Putamen (tissue), 1 donor: ENCODE data around the gene LAMB4.

Experiments
- DNase-seq: peaks from one replicate; pipeline ENCODE4 v3.0.0-alpha.2; 2016; ENCODE audit warnings: low spot score

Gene LAMB4

DNA sequence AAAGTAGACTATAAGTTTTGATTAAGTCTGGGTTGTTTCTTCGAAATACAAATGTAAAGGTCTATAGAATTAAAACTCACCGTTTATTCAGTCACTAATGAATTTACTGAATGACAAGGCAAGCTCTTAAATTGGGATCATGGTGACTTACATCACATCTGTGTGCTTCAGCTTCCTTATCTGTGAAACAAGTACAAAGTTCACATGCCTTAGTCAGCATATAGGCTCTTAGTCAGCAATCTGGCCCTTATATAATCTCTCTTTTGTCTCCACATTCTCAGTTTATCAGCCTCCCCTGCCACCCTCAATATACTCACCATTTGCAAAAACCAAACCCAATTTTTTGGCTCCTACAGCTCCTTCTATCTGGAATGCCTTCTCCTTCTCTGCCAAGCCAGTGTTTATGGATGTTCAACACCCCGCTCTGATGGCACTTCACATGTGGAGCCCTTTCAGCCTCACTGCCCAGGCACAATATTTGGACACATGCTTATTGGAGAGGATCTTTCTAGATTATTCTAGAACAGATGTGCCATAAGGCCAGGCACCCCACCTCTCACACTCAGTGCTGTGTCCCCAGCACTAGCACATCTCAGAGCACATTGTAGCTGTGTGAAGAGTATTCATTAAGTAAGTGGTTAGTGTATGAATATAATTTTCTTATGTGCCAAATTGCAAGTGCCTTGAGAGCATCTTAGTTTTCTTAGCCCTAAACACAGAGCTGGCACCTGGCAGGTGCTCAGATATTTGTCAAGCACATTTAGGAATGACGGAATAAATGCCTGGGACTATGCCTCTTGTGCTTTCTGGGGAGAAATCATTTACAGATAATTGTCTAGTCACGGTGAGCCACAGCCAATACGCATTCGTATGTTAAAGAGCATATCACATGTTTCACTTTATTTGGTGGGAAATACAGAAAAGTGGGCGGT, 117.4 kb downstream of the LAMB4 start:
- no peak for DNase-seq

DNA sequence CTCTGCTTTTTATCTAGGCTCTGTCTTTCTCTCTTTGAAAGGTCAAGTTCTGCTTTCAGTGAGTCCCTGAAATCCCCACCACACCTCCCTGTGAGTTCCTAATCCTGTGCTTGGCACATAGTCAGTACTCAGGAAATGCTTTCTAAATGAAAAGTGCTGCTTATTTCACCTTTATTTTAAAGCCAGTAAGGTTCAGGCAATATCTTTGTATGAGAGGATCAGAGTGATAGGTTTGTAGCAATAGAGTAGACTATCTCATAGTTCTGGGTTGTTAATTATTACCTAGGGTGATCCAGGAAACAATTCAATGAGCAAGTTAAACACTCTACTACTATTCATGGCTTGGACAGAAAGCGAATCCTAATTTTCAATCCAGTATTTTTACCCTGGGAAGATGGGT, 119.8 kb downstream of the LAMB4 start:
- DNase-seq = no peak

DNA sequence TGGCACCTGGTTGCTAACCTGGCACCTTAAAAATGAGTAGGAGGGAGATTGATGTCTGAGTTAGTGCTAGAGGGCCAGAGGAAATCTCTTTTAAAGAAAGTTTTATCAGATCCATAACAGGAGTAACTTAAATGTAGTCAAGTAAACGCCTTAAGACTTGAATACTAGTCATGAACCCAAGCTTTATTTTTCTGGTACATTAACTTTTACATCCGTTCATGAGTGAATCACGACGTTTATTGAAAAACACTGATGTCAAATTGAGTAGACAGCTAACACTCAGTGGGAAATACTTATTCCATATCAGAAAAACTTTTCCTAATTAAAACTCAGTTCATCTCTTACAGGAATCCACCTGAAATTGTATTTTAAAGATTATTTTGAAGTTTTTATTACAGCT, 120.3 kb downstream of the LAMB4 start:
- DNase-seq = no peak

- no peak for DNase-seq
Observed at GRCh38 chr7:108008827-108009226, 121.3 kb downstream of the LAMB4 start.

DNA sequence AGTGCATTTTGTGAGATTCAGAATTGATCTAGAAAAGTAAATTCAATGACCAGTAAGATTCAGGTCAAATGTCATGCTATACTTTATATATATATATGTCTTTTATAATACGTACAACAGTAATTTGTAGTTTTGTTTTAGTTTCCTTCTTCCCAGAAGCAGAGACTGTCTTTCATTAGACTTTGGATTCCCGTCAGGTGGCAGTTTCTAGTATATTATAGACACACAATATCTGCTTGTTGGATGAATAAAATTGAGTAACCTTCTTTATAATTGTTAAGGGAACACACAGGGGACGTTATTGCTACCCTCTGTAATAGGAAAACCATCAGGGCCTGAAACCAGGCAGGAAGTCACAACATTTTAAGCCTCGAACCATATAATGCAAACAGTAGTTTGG, 121.9 kb downstream of the LAMB4 start:
- DNase-seq = no peak

- DNase-seq = no peak
Observed at GRCh38 chr7:108007762-108008161, 122.4 kb downstream of the LAMB4 start.

- no peak for DNase-seq
Observed at GRCh38 chr7:108007261-108007660, 122.9 kb downstream of the LAMB4 start.

GRCh38 chr7:108004220-108005142, 125.7 kb downstream of the LAMB4 start:
- no peak for DNase-seq

DNA sequence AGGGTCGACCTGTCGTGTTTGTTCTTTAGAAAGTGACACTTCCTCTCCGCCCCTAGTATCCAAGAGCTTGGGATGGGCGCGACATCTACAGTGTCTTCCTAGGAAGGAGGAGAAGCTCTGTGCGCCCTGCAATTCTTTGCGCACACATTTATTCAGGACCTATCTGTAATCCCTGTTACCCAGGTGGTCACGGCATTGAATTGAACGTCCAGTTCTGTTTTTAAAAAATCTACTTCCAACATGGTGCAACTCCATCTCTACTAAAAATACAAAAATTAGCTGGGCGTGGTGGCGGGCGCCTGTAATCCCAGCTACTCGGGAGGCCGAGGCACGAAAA, 126.6 kb downstream of the LAMB4 start:
- no peak for DNase-seq

GRCh38 chr7:108002726-108003598, 127.2 kb downstream of the LAMB4 start, which contains the start of gene LAMB1:
TSS of gene LAMB1 (minus strand) at chr7:108003161. CDS start at chr7:108002885, 276 bp downstream.
- DNase-seq = no peak

DNA sequence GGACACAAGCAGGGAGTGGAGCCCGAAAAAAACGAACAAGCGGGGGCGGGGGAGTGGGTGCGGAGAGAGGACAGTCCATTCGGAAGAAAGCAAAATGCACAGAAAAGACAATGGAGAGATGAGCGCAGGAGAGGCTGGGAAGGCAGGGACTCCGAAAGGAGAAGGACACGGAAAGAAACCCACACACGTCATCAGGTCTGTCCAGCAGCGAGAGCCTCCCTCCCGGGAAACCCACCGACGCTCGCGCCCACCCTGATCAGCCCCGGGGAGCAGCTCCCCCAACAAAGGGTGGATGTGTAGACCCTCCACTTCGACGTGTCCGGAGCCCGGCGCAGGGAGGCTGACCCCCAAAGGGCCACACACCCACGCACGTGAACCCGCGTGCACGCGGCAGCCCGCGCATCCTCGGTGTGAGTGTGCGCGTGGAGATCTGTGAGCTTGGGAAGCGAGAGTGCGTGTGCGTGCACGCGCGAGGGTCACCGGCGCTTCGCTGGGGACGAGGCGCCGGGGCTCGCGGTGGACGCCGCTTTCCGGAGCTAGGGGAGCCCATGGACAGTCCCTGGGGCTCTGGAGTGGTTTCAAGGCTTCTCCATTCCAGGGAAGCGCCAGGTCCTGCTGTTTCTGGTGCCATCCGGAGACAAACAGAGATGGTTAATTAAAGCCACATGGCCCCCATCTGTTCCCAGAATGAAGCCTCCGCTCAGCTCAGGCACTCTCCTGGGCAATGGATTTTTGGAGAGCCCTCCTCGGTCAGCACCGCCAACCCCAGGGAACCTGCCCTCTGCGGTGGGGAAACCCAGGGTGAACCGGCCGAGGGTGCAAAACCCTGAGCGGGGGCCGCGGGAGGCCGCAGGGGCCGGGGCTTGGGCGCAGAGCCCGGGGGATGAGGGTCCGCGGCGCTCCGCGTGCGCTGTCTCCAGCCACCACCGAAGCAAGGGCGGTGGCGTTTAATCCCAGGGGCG, 128.1 kb downstream of the LAMB4 start:
- no peak for DNase-seq

DNA sequence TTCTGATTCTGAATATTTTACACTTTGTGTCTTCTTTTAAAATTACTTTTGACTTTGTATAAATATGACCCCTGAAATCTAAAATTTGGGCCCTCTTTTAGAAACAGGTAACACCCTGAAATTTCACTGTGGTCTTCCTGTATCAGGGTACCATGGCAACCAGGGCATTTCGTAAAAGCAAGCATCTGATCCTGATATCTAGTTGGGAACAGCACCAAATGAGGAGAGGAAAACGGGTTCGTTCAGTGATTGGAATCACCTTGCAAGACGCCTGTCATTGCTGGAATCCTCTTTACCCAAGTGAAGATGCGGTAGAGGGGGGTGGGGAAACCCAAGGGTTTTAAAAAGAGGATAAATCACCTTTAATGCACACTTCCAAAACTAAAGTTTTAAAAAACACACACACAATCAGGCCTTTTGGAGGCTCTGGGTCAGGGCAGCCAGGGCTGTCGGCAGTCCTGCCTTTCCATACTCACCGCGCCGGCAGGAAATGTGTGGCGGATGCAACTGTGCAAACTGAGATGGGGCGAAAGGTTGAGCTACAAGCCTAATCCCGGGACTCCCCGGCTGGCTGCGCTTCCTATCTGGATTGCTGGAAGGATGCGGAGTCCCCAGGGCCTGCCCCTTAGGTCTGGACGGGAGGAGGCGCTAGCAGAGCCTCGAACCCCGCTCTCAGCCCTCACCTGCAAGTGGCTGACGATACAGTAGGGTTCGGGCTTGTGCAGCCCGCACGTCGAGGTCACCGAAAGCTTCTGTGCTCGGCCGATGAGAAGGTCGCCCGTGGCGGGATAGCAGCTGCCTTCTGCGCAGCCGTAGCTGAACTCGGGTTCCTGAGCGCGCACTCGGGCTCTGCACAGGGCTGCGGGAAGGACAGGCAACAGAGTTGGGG, 129.0 kb downstream of the LAMB4 start:
- DNase-seq = no peak

DNA sequence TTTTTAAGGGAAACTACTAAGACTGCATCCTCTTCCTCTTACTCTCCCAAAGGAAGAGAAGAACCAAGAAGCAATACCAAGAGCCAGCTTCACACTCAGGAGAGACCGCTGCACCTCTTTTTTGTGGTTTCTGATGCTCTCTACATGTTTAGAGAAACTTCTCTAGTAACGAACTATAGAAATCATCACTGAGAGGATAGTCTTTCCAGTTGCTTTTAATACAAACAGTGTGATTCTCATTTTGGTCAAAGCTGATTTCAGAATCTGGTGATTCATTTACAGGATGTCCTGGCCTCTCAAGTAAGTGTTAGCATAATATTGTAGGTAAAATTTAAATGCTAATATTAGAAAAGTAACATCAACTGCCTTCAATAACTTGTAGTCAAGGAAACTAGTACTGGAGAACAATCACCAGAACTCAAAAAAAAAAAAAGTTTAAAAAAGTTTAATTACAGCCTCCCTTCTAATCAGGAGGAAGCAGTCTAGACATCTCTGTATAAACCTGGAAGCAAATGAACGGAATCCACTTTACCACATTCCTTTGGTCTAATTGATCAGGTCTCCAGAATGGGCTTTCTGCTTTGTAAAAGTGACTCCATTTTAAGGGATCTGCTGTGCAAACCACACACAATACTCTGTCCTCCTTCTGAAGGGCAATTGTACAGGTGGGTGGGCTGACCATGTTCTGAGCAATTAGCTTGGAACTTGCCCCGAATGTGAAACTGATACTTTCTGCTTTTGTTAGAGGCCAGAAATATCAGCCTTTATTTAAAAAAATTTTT, 130.2 kb downstream of the LAMB4 start:
- no peak for DNase-seq

DNA sequence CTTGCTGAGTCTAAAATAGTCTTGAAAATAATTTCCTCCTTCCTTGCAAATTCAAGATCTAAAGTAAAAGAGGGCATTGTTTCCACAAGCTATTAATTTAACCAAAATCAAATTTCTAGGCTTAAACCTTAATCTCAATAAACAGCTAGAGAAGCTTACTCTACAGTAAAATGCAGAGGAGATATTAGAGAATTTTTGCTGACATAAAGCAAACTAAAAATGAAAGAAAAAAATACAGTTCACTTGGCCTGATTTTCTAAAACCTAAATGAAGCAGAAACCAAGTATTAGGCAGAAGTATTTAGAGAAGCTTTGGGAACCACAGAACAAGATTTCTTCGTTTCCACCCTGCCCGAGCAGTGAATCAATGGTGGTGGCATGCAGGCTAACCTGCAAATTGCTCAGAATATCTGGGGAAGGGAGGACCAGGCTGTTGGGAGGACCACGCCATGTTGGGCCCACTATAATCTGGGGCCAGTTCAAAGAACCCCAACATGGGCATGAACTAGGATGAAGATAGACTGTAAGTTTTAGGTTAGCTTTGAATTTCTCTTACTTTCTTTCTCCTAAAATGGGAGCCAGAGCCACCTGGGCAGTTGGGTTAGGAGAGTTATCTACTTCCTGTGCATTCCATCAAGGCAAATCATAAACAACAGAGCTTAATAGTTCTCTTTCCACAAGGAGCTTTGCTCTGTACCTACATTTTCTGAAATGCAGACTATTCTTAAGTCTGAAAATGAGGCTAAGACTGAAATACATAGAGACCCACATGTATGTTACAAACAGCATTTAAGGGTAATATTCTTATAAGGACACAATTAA, 131.3 kb downstream of the LAMB4 start:
- DNase-seq = no peak

DNA sequence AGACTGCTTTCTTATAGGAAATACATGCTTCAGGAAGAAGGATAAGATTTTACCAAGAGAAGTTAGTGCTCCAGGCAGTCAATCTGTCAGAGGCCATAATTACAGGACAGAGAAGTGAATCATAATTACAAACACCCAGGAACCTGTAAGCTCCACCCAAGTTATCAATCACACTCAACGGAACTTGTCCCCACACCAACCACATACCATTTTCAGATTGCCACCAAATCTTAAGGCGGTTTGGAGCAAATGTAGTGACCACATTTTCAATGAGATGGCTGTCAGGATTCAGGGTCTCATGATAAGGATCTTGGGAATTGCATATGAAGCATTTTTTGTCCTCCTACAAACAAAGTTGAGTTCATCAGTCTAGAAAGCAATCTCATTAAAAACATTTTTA, 132.0 kb downstream of the LAMB4 start:
- DNase-seq = no peak

GRCh38 chr7:107996072-107996882, 133.9 kb downstream of the LAMB4 start:
- no peak for DNase-seq
